ENCODE results near the gene PANX2. TPM values are rescaled to one million over a fixed set of nuclear protein-coding genes. Genes with fewer than 3 reads are reported as not detected.
A peak's percentile ranks its signal among the peaks of the same experiment; 100 is the strongest.

Gene PANX2
- total RNA-seq, 1 experiment from 2014 or later: 9.4 TPM

- TF ChIP-seq EZH2phosphoT487 (IDR thresholded peaks at IDR 0.05; ENCODE audit: borderline replicate concordance, low read length) (no peak), CTCF (conservative IDR thresholded peaks at IDR 0.05; ENCODE audit: low read depth, low read length) (no peak), EZH2 (IDR thresholded peaks at IDR 0.05; ENCODE audit: low read length, unreplicated experiment) (no peak)
- no peak overlapping the region for H3K4me2 ChIP-seq (ENCODE audit: low read length)
- H3K9ac ChIP-seq (ENCODE audit: low read length): no peak overlapping the region
- no peaks in the 10 kb centered on the region for H3K9me2 ChIP-seq (replicated peaks; ENCODE audit: low read length)
- H3K4me1 ChIP-seq (ENCODE audit: insufficient read depth, low read length): no peaks in the 10 kb centered on the region
- no peaks in the 10 kb centered on the region for H3K36me3 ChIP-seq (ENCODE audit: low read depth, low read length)
- H4K20me1 ChIP-seq (ENCODE audit: low read length): no peaks in the 10 kb centered on the region
- DNase-seq (no peak), ATAC-seq (no peak)
- no peak overlapping the region for H3K4me3 ChIP-seq (ENCODE audit: low read length)
- intact Hi-C loops (cut with micrococcal nuclease): no loop called here
- no peak overlapping the region for H3K27ac ChIP-seq (ENCODE audit: low read length)
- no peaks in the 10 kb centered on the region for H3K27me3 ChIP-seq (ENCODE audit: low read length)
- H3K9me3 ChIP-seq (ENCODE audit: low read length): no peaks in the 10 kb centered on the region
- H2AFZ ChIP-seq (ENCODE audit: low read length): no peak overlapping the region
- no peaks in the 10 kb centered on the region; the same call in 1 of the 2 replicates for H3K79me2 ChIP-seq (ENCODE audit: low read length)
- ChIA-PET POLR2A (ENCODE audit: unreplicated experiment) (no interaction called here), CTCF (no interaction called here)
- H3F3A ChIP-seq (ENCODE audit: low read length, unreplicated experiment): no peaks in the 10 kb centered on the region
- no TSS peak for BruUV-seq (replicated peaks)
Measured at GRCh38 chr22:50173983-50174355, 3.4 kb downstream of the PANX2 start.

GRCh38 chr22:50174382-50175190, 4.1 kb downstream of the PANX2 start:
- ChIA-PET POLR2A (ENCODE audit: unreplicated experiment) (no interaction called here), CTCF (no interaction called here)
- Histone ChIP-seq H3K9ac (ENCODE audit: low read length) (no peak overlapping the region), H3K9me2 (replicated peaks; ENCODE audit: low read length) (no peaks in the 10 kb centered on the region), H3K79me2 (ENCODE audit: low read length) (no peaks in the 10 kb centered on the region; the same call in 1 of the 2 replicates), H3K9me3 (ENCODE audit: low read length) (no peaks in the 10 kb centered on the region), H3K27me3 (ENCODE audit: low read length) (no peaks in the 10 kb centered on the region), H3K4me1 (ENCODE audit: insufficient read depth, low read length) (no peaks in the 10 kb centered on the region), H4K20me1 (ENCODE audit: low read length) (no peaks in the 10 kb centered on the region), H3F3A (ENCODE audit: low read length, unreplicated experiment) (no peaks in the 10 kb centered on the region), H3K4me3 (ENCODE audit: low read length) (no peak overlapping the region), H3K27ac (ENCODE audit: low read length) (no peak overlapping the region), H3K4me2 (ENCODE audit: low read length) (no peak overlapping the region), H3K36me3 (ENCODE audit: low read depth, low read length) (no peaks in the 10 kb centered on the region), H2AFZ (ENCODE audit: low read length) (no peak overlapping the region)
- 0 out of 2 replicates have a peak, but pooled peaks have one; percentile 18 for ATAC-seq
- no peak for DNase-seq
- no peak for TF ChIP-seq CTCF (conservative IDR thresholded peaks at IDR 0.05; ENCODE audit: low read depth, low read length)
- TF ChIP-seq EZH2 (IDR thresholded peaks at IDR 0.05; ENCODE audit: low read length, unreplicated experiment): no peak
- TF ChIP-seq EZH2phosphoT487 (IDR thresholded peaks at IDR 0.05; ENCODE audit: borderline replicate concordance, low read length): no peak
- no TSS peak for BruUV-seq (replicated peaks)
- intact Hi-C loops (cut with micrococcal nuclease): no loop called here

- Histone ChIP-seq H2AFZ (ENCODE audit: low read length) (no peak overlapping the region), H3K27ac (ENCODE audit: low read length) (no peak overlapping the region), H3K4me3 (ENCODE audit: low read length) (no peak overlapping the region), H3K4me2 (ENCODE audit: low read length) (no peak overlapping the region), H3K9ac (ENCODE audit: low read length) (no peak overlapping the region), H3K9me2 (replicated peaks; ENCODE audit: low read length) (no peaks in the 10 kb centered on the region), H3K79me2 (ENCODE audit: low read length) (no peaks in the 10 kb centered on the region; the same call in 1 of the 2 replicates), H3K36me3 (ENCODE audit: low read depth, low read length) (no peaks in the 10 kb centered on the region), H4K20me1 (ENCODE audit: low read length) (no peaks in the 10 kb centered on the region), H3F3A (ENCODE audit: low read length, unreplicated experiment) (no peaks in the 10 kb centered on the region), H3K4me1 (ENCODE audit: insufficient read depth, low read length) (no peaks in the 10 kb centered on the region), H3K27me3 (ENCODE audit: low read length) (no peaks in the 10 kb centered on the region), H3K9me3 (ENCODE audit: low read length) (no peaks in the 10 kb centered on the region)
- DNase-seq (no peak), ATAC-seq (no peak)
- TF ChIP-seq EZH2 (IDR thresholded peaks at IDR 0.05; ENCODE audit: low read length, unreplicated experiment) (no peak), EZH2phosphoT487 (IDR thresholded peaks at IDR 0.05; ENCODE audit: borderline replicate concordance, low read length) (no peak), CTCF (conservative IDR thresholded peaks at IDR 0.05; ENCODE audit: low read depth, low read length) (no peak)
- intact Hi-C loops (cut with micrococcal nuclease): no loop called here
- ChIA-PET POLR2A (ENCODE audit: unreplicated experiment) (no interaction called here), CTCF (no interaction called here)
- BruUV-seq (replicated peaks): no TSS peak
Measured at GRCh38 chr22:50175191-50175461, 4.6 kb downstream of the PANX2 start.
